Stomach (tissue), 4 donors: ENCODE measurements around the gene DLG2.

ENCODE experiments used
- CTCF ChIP-seq, 7 experiments: fragments of 450-650 bp in 4 of 7; fragments of 200-600 bp in 3 of 7; sonication (generic) in 3 of 7; IDR thresholded peaks; one replicate each; pipeline ENCODE4 v1.5.1; 2016 to 2019; ENCODE audit warnings: antibody characterized with exemption in 7 of 7, control low read depth in 2 of 7, mild to moderate bottlenecking in 1 of 7
- EP300 ChIP-seq: sonication (generic); formaldehyde crosslinking; IDR thresholded peaks from one replicate; pipeline ENCODE4 v1.6.1; 2017; ENCODE audit warnings: antibody characterized with exemption
- POLR2A ChIP-seq, 4 donors: fragments of 450-650 bp; IDR thresholded peaks; one replicate each; pipeline ENCODE4 v1.6.1; 2016; ENCODE audit warnings: antibody characterized with exemption in 4 of 4, control low read depth in 2 of 4, mild to moderate bottlenecking in 1 of 4, moderate library complexity in 1 of 4

- TF ChIP-seq CTCF (IDR thresholded peaks at IDR 0.05) (no peak), POLR2A (IDR thresholded peaks at IDR 0.05) (no peak), EP300 (no peak)
Observed at GRCh38 chr11:83721263-83721662, 1905.9 kb downstream of the DLG2 start.
